Measurements from ENCODE around the gene FGF1. TPM values are rescaled to one million over a fixed set of nuclear protein-coding genes. Genes with fewer than 3 reads are reported as not detected.

FGF1 gene
- total and polyA plus RNA-seq, 2 of the 4 experiments (the other 2 are of a cell fraction) = 7.6 to 7.7 TPM

DNA sequence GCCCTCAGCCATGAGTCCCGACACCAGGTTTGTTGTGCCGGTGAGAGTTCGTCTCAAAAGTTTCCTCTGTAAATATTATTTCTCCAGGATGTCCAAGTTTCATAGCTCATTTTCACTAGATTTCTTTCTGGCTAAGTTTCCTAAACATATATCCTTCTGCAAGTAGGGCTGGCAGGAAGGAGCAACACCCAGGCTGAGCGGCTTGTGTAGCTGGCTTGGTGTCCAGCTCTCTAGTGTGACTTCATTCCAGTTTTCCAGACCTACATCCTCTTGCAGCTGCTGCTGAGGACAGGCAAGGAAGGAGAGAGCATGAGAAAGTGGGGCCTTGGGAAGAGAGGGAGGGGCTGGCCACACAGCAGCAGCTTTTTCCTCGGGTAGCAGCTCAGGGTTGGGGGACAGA is 80.3 kb downstream of the FGF1 start:
- ChIA-PET CTCF (interaction anchor here (0.6 to 3.0 kb wide), 4 partner anchors 50 to 295 kb away, joined by 3 to 13 read pairs (median 4); no protein-coding TSS in a partner anchor), POLR2A (ENCODE audit: unreplicated experiment) (no interaction called here)
- peak overlapping the region in 1 of 2 experiments; percentile 13; a peak in 1 of 4 replicates for H4K8ac ChIP-seq (ENCODE audit: low read depth in 2 of 2, low read length in 2 of 2)
- H2BK120ac ChIP-seq (ENCODE audit: low read depth, low read length) = 0 out of 2 replicates have a peak overlapping the region, but pooled peaks have one; percentile 1
- no peak overlapping the region for H3K4me2 ChIP-seq (ENCODE audit: low read depth, low read length)
- WGBS, 2 experiments (ENCODE audit: extremely low coverage in 2 of 2, insufficient read length in 1 of 2) = no CpG with 5 or more reads among the region's 5 CpGs
- H3K9me3 ChIP-seq (ENCODE audit: control insufficient read depth, insufficient read depth, low read length) = no peaks in the 10 kb centered on the region
- no peak overlapping the region for H3K4me3 ChIP-seq (ENCODE audit: insufficient read depth, low read depth, low read length)
- TF ChIP-seq RCOR1 (IDR thresholded peaks at IDR 0.05; ENCODE audit: insufficient replicate concordance, low read length) = no peak
- no peak for TF ChIP-seq SMC3 (IDR thresholded peaks at IDR 0.05; ENCODE audit: low read depth, low read length)
- TF ChIP-seq CEBPB (IDR thresholded peaks at IDR 0.05; ENCODE audit: low read depth, low read length) = no peak
- no peak for TF ChIP-seq MAFK (IDR thresholded peaks at IDR 0.05; ENCODE audit: low read depth, low read length)
- TF ChIP-seq RFX5 (IDR thresholded peaks at IDR 0.05; ENCODE audit: low read depth, low read length) = no peak
- TF ChIP-seq POLR2A (IDR thresholded peaks at IDR 0.05; ENCODE audit: low read depth, low read length) = no peak
- TF ChIP-seq FOS (IDR thresholded peaks at IDR 0.05; ENCODE audit: low read depth, low read length) = no peak
- no peak for TF ChIP-seq BHLHE40 (IDR thresholded peaks at IDR 0.05; ENCODE audit: low read depth, low read length)
- peak overlapping the region; percentile 29 for H2AFZ ChIP-seq (replicated peaks; ENCODE audit: low read length, poor library complexity)
- H2BK15ac ChIP-seq (ENCODE audit: low read depth, low read length) = peak overlapping the region; percentile 41; the same call in 1 of the 3 replicates
- no peak for ATAC-seq (ENCODE audit: low read depth)
- no peak overlapping the region; the same call in 1 of the 2 replicates for H3K18ac ChIP-seq (ENCODE audit: low read depth, low read length)
- peak overlapping the region; percentile 80; the same call in 1 of the 2 replicates for H2AK5ac ChIP-seq (ENCODE audit: low read depth, low read length)
- peaks cover 0 to 19% of the 10 kb centered on the region in 2 experiments; a peak in 2 of 4 replicates for H3K79me1 ChIP-seq (ENCODE audit: low read depth in 1 of 2, low read length in 2 of 2)
- H3K4me1 ChIP-seq (ENCODE audit: control insufficient read depth, insufficient read depth, low read length) = peaks cover 16% of the 10 kb centered on the region
- H2AK9ac ChIP-seq (replicated peaks; ENCODE audit: low read depth, low read length, poor library complexity) = no peak overlapping the region
- H4K91ac ChIP-seq (ENCODE audit: insufficient read depth, low read depth, low read length) = no peak overlapping the region; the same call in 1 of the 2 replicates
- no peaks in the 10 kb centered on the region for H3K36me3 ChIP-seq (ENCODE audit: control insufficient read depth, insufficient read depth, low read length)
- H2BK5ac ChIP-seq (ENCODE audit: low read depth, low read length, poor library complexity, severe bottlenecking) = no peak overlapping the region
- peaks cover 10% of the 10 kb centered on the region for H3K9me1 ChIP-seq (ENCODE audit: insufficient read depth, low read length)
- BruUV-seq (replicated peaks) = no TSS peak
- H2BK20ac ChIP-seq (ENCODE audit: low read depth, low read length) = no peak overlapping the region; the same call in 1 of the 2 replicates
- H3K27me3 ChIP-seq (ENCODE audit: control insufficient read depth, insufficient read depth, low read length) = no peaks in the 10 kb centered on the region
- dilution Hi-C loops (cut with HindIII; ENCODE audit: low sequenced_read_pairs, unreplicated experiment) (no loop called here), intact Hi-C loops (cut with micrococcal nuclease) (no loop called here), in situ Hi-C loops (cut with MboI; ENCODE audit: low sequenced_read_pairs) (loop anchor here (10.0 kb wide), 1 partner anchor 269 kb away; no protein-coding TSS in a partner anchor)
- DNase-seq = peak; percentile 39
- H4K5ac ChIP-seq (ENCODE audit: low read depth, low read length) = peak overlapping the region; percentile 34; the same call in 1 of the 2 replicates
- H3K27ac ChIP-seq (ENCODE audit: insufficient read depth, low read length) = peak overlapping the region; percentile 26; the same call in 1 of the 2 replicates
- no peak overlapping the region for H3K9ac ChIP-seq (ENCODE audit: low read depth, low read length)
- H3K14ac ChIP-seq (replicated peaks; ENCODE audit: low read depth, low read length) = peak overlapping the region; percentile 52; the same call in 1 of the 2 replicates
- H3K56ac ChIP-seq (ENCODE audit: extremely low read depth, insufficient read depth, low read length) = no peak overlapping the region
- 0 out of 2 replicates have a peak overlapping the region, but pooled peaks have one; percentile 8 for H3K23ac ChIP-seq (ENCODE audit: low read depth, low read length)
- no peaks in the 10 kb centered on the region for H4K20me1 ChIP-seq (ENCODE audit: insufficient read depth, low read length)
- peak overlapping the region; percentile 45; the same call in 1 of the 2 replicates for H3K4ac ChIP-seq (ENCODE audit: low read depth, low read length)
